ENCODE results near the gene LAMB1. TPM values are rescaled to one million over a fixed set of nuclear protein-coding genes. Genes with fewer than 3 reads are reported as not detected.
"Not testable (repeated sequence)": the region's sequence is repeated elsewhere in the genome, so short reads cannot be mapped to it uniquely, and the experiment has no call there.

LAMB1 gene
- total RNA-seq, 4 donors from 2014 or later: 406 to 668 (median 535) TPM

DNA sequence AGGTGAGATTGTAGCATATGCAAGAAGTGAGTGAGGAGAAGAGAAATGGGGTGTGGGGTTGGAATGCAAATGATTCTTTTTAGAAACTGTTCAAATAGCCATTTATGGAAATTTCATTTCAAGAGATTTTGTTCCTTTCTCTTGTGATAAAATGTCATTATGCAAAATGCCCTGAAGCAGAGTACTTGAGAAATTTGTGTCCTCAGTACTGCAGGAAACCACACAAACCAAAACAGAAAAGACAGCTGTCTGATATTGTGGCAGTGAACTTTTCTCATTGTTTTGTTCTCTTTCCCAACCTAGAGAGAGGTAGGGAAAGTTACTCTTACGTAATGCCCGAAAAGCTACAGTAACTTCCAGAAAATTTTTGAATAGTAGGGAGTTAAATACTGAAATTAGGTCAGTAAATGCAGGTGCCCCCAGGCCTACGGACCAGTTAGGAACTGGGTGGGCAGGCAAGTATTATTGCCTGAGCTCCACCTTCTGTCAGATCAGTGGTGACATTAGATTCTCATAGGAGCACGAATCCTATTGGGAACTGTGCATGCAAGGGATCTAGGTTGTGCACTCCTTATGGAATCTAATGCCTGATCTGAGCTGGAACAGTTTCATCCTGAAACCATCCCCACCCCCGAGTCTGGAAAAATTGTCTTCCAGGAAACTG lies 78.0 kb downstream of the LAMB1 start:
- DNase-seq (ENCODE audit: low spot score): no peak
- ATAC-seq (ENCODE audit: low FRiP score): no peak
- TF ChIP-seq CTCF (IDR thresholded peaks at IDR 0.05): no peak

GRCh38 chr7:107922886-107923285 lies 80.1 kb downstream of the LAMB1 start:
- ATAC-seq (ENCODE audit: low FRiP score): no peak
- TF ChIP-seq CTCF (IDR thresholded peaks at IDR 0.05): no peak

GRCh38 chr7:107921826-107922225 lies 81.1 kb downstream of the LAMB1 start:
- ATAC-seq (ENCODE audit: low FRiP score); DNase-seq (ENCODE audit: low spot score): not testable (repeated sequence)

More at GRCh38 chr7:107922886-107923285, 80.1 kb downstream of the LAMB1 start:
- no peak for DNase-seq (ENCODE audit: low spot score)

GRCh38 chr7:107920048-107920772 lies 82.8 kb downstream of the LAMB1 start:
- no peak for TF ChIP-seq CTCF (IDR thresholded peaks at IDR 0.05)

GRCh38 chr7:107918948-107919347 lies 84.0 kb downstream of the LAMB1 start:
- TF ChIP-seq CTCF (IDR thresholded peaks at IDR 0.05): no peak
- no peak for ATAC-seq (ENCODE audit: low FRiP score)
- DNase-seq (ENCODE audit: low spot score): no peak

More at GRCh38 chr7:107920048-107920772, 82.8 kb downstream of the LAMB1 start:
- DNase-seq (ENCODE audit: low spot score): no peak
- no peak for ATAC-seq (ENCODE audit: low FRiP score)

GRCh38 chr7:107917763-107918651 lies 85.0 kb downstream of the LAMB1 start:
- no peak for TF ChIP-seq CTCF (IDR thresholded peaks at IDR 0.05)
- DNase-seq (ENCODE audit: low spot score) (no peak), ATAC-seq (ENCODE audit: low FRiP score) (no peak)

- ATAC-seq (ENCODE audit: low FRiP score) (no peak), DNase-seq (ENCODE audit: low spot score) (no peak)
- TF ChIP-seq CTCF (IDR thresholded peaks at IDR 0.05): no peak
Observed at GRCh38 chr7:107915541-107915940, 87.4 kb downstream of the LAMB1 start.
